ENCODE measurements around the gene ST6GALNAC6.

The ST6GALNAC6 gene

DNA sequence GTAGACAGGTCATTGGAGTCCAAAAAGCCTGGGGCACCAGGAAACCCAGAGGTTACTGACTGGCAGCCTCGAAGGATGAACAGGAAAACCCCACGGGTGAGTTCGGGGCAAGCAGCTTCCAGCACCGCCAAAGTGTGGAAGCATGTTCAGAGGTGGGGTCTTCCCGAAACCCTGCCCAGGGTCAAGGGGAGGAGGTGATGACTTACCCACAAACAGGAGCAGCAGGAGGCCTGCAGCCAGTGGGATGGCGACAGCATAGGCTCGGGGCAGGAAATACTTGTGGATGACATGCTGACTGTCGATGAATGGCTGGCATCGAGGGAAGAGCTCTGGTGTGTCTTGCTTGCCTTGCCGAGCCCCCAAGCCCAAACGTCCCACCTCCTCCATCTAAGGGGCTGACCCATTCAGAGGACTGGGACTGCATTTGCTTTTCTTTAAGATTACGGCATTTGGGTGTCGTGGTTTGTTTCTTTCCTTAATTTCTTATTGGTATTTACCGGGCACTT is 37.0 kb upstream of the ST6GALNAC6 start:
- Mint-ChIP-seq H3K4me3 (peak overlapping the region; percentile 93), H3K27me3 (ENCODE audit: low read depth, poor library complexity) (peaks cover 1% of the 10 kb centered on the region), H3K4me1 (peaks cover 41% of the 10 kb centered on the region), H3K9me3 (no peaks in the 10 kb centered on the region), H3K36me3 (ENCODE audit: low read depth) (peaks cover 4% of the 10 kb centered on the region), H3K27ac (no peak overlapping the region)
- no peak for DNase-seq
- no peak for TF ChIP-seq CTCF (IDR thresholded peaks at IDR 0.05)

GRCh38 chr9:127935765-127936221 is 36.4 kb upstream of the ST6GALNAC6 start:
- DNase-seq: no peak
- H3K27ac Mint-ChIP-seq: no peak overlapping the region
- peaks cover 4% of the 10 kb centered on the region for H3K36me3 Mint-ChIP-seq (ENCODE audit: low read depth)
- H3K4me3 Mint-ChIP-seq: peak overlapping the region; percentile 93
- H3K4me1 Mint-ChIP-seq: peaks cover 48% of the 10 kb centered on the region
- H3K9me3 Mint-ChIP-seq: no peaks in the 10 kb centered on the region
- no peak for TF ChIP-seq CTCF (IDR thresholded peaks at IDR 0.05)
- peaks cover 3% of the 10 kb centered on the region for H3K27me3 Mint-ChIP-seq (ENCODE audit: low read depth, poor library complexity)

DNA sequence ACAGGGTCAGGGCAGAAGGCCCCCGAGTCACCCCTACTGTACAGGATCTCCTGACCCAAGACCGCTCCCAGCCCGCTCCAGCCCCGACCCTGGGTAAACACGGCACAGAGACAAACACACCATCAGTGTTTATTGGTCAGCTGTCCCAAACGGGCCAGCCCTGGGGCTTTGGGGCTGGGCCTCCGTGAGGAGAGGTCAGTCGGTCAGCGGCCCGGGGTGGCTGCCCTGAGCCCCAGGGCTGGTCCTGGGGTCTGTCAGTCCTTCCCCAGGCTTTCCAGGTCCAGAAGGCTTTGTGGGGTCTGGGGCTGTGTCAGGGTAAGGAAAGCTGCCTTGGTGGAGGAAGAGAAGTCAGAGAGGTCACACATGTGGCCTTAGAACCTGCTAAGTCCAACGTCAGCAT is 35.6 kb upstream of the ST6GALNAC6 start:
- peaks cover 48% of the 10 kb centered on the region for H3K4me1 Mint-ChIP-seq
- H3K27ac Mint-ChIP-seq: peak overlapping the region; percentile 26
- H3K27me3 Mint-ChIP-seq (ENCODE audit: low read depth, poor library complexity): peaks cover 7% of the 10 kb centered on the region
- TF ChIP-seq CTCF (IDR thresholded peaks at IDR 0.05): no peak
- no peak for DNase-seq
- H3K4me3 Mint-ChIP-seq: peak overlapping the region; percentile 64
- H3K9me3 Mint-ChIP-seq: no peaks in the 10 kb centered on the region
- no peaks in the 10 kb centered on the region for H3K36me3 Mint-ChIP-seq (ENCODE audit: low read depth)

DNA sequence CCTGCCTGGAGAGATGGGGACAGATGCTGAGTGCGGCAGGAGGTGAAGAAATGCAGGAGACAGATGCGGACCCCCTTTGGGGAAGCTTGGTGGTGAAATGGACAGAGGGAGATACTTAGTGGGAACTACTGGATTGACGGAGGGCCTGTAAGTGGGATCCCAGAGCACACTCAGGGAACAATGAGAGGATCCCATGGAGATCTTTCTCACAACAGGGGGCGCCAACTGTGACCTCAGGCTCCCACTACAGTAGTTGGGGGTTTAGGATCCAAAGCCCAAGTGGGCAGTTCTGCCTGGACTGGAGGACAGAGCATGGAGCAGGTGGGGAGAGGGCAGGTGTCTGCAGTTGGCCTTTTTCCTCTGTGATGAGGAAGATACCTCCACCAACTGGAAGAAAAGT is 34.8 kb upstream of the ST6GALNAC6 start:
- Mint-ChIP-seq H3K27ac (peak overlapping the region; percentile 66), H3K9me3 (no peaks in the 10 kb centered on the region), H3K4me1 (peaks cover 48% of the 10 kb centered on the region), H3K4me3 (peak overlapping the region; percentile 37), H3K36me3 (ENCODE audit: low read depth) (no peaks in the 10 kb centered on the region), H3K27me3 (ENCODE audit: low read depth, poor library complexity) (peaks cover 14% of the 10 kb centered on the region)
- TF ChIP-seq CTCF (IDR thresholded peaks at IDR 0.05): no peak
- no peak for DNase-seq

GRCh38 chr9:127931092-127931881 is 31.9 kb upstream of the ST6GALNAC6 start:
- TF ChIP-seq CTCF (IDR thresholded peaks at IDR 0.05): no peak
- no peak overlapping the region for H3K27ac Mint-ChIP-seq

More at GRCh38 chr9:127931092-127931881, 31.9 kb upstream of the ST6GALNAC6 start:
- Mint-ChIP-seq H3K9me3 (no peaks in the 10 kb centered on the region), H3K36me3 (ENCODE audit: low read depth) (no peaks in the 10 kb centered on the region), H3K27me3 (ENCODE audit: low read depth, poor library complexity) (peaks cover 44% of the 10 kb centered on the region), H3K4me3 (peak overlapping the region; percentile 60), H3K4me1 (peaks cover 24% of the 10 kb centered on the region)
- DNase-seq: no peak
